ENCODE data around the gene NIN. TPM values are rescaled to one million over a fixed set of nuclear protein-coding genes. Genes with fewer than 3 reads are reported as not detected.

NIN gene
- total and polyA plus RNA-seq, 2 of the 4 experiments (the other 2 are of a cell fraction): 15.2 to 98.4 TPM

- no peak overlapping the region for H3K9ac ChIP-seq (ENCODE audit: low read depth, low read length)
- WGBS, 2 experiments (ENCODE audit: extremely low coverage in 2 of 2, insufficient read length in 1 of 2): 97% methylated on average over 4 of the region's 8 CpGs; no CpG with 5 or more reads in 1 of the 2 experiments
- no peak overlapping the region for H3K18ac ChIP-seq (ENCODE audit: low read depth, low read length)
- no peak overlapping the region for H3K23ac ChIP-seq (ENCODE audit: low read depth, low read length)
- no peak overlapping the region for H3K27ac ChIP-seq (ENCODE audit: insufficient read depth, low read length)
- no peak overlapping the region for H2BK20ac ChIP-seq (ENCODE audit: low read depth, low read length)
- no peak overlapping the region for H2BK15ac ChIP-seq (ENCODE audit: low read depth, low read length)
- no TSS peak for BruUV-seq (replicated peaks)
- H3K79me1 ChIP-seq (ENCODE audit: low read depth in 1 of 2, low read length in 2 of 2): peaks cover 4 to 33% of the 10 kb centered on the region in 2 experiments; a peak in 3 of 4 replicates
- no peak overlapping the region for H3K14ac ChIP-seq (replicated peaks; ENCODE audit: low read depth, low read length)
- TF ChIP-seq MAZ (IDR thresholded peaks at IDR 0.05; ENCODE audit: borderline replicate concordance, low read depth, low read length) (no peak), MAFK (IDR thresholded peaks at IDR 0.05; ENCODE audit: low read depth, low read length) (no peak), SMC3 (IDR thresholded peaks at IDR 0.05; ENCODE audit: low read depth, low read length) (no peak)
- H4K91ac ChIP-seq (ENCODE audit: insufficient read depth, low read depth, low read length): no peak overlapping the region
- H3K36me3 ChIP-seq (ENCODE audit: control insufficient read depth, insufficient read depth, low read length): peaks cover 34% of the 10 kb centered on the region
- no peak overlapping the region for H3K56ac ChIP-seq (ENCODE audit: extremely low read depth, insufficient read depth, low read length)
- in situ Hi-C loops (cut with MboI; ENCODE audit: low sequenced_read_pairs) (no loop called here), intact Hi-C loops (cut with micrococcal nuclease) (no loop called here), dilution Hi-C loops (cut with HindIII; ENCODE audit: low sequenced_read_pairs, unreplicated experiment) (no loop called here)
- no peak overlapping the region for H3K4ac ChIP-seq (ENCODE audit: low read depth, low read length)
- ChIA-PET POLR2A (ENCODE audit: unreplicated experiment) (no interaction called here), CTCF (no interaction called here)
- no peak overlapping the region for H2BK120ac ChIP-seq (ENCODE audit: low read depth, low read length)
- DNase-seq (no peak), ATAC-seq (ENCODE audit: low read depth) (no peak)
- no peaks in the 10 kb centered on the region for H3K4me1 ChIP-seq (ENCODE audit: control insufficient read depth, insufficient read depth, low read length)
- H3K27me3 ChIP-seq (ENCODE audit: control insufficient read depth, insufficient read depth, low read length): no peaks in the 10 kb centered on the region
- no peak overlapping the region for H2BK5ac ChIP-seq (ENCODE audit: low read depth, low read length, poor library complexity, severe bottlenecking)
- H4K20me1 ChIP-seq (ENCODE audit: insufficient read depth, low read length): no peaks in the 10 kb centered on the region
- no peak overlapping the region for H2AK5ac ChIP-seq (ENCODE audit: low read depth, low read length)
- no peak overlapping the region for H3K4me3 ChIP-seq (ENCODE audit: insufficient read depth, low read depth, low read length)
- no peak overlapping the region for H2AK9ac ChIP-seq (replicated peaks; ENCODE audit: low read depth, low read length, poor library complexity)
- no peak overlapping the region for H2AFZ ChIP-seq (replicated peaks; ENCODE audit: low read length, poor library complexity)
- peaks cover 2% of the 10 kb centered on the region for H3K9me1 ChIP-seq (ENCODE audit: insufficient read depth, low read length)
- no peaks in the 10 kb centered on the region for H3K9me3 ChIP-seq (ENCODE audit: control insufficient read depth, insufficient read depth, low read length)
- H4K5ac ChIP-seq (ENCODE audit: low read depth, low read length): no peak overlapping the region
- H3K4me2 ChIP-seq (ENCODE audit: low read depth, low read length): no peak overlapping the region
- no peak overlapping the region for H4K8ac ChIP-seq (ENCODE audit: low read depth in 2 of 2, low read length in 2 of 2)
Observed at GRCh38 chr14:50756300-50756699, 74.7 kb downstream of the NIN start.
